NB4 (cell line): ENCODE measurements around the gene ANKRD18B.
"Not testable (repeated sequence)": the region's sequence is repeated elsewhere in the genome, so short reads cannot be mapped to it uniquely, and the experiment has no call there.

Experiments
- DNase-seq: peaks from one replicate; pipeline ENCODE4 v3.0.0; 2010; ENCODE audit warnings: low read depth
- H3K4me3 ChIP-seq: one replicate; pipeline ENCODE4 v1.5.1; 2011; ENCODE audit warnings: mild to moderate bottlenecking, low read depth, low read length, moderate library complexity
- MAX ChIP-seq: IDR thresholded peaks from 2 replicates; pipeline ENCODE4 v1.6.1; 2011; ENCODE audit warnings: low read depth, low read length
- MYC ChIP-seq: IDR thresholded peaks from 2 replicates; pipeline ENCODE4 v1.6.1; 2011; ENCODE audit warnings: low read depth, low read length
- POLR2A ChIP-seq: IDR thresholded peaks from 2 replicates; pipeline ENCODE4 v1.6.1; 2011; ENCODE audit warnings: mild to moderate bottlenecking; ENCODE audit not compliant: insufficient read length; ENCODE audit errors: extremely low read depth
- TF ChIP-seq, protein P1 (sequence below): IDR thresholded peaks from one replicate; pipeline ENCODE4 v1.5.1; 2012; ENCODE audit warnings: low read depth, low read length

Gene ANKRD18B

DNA sequence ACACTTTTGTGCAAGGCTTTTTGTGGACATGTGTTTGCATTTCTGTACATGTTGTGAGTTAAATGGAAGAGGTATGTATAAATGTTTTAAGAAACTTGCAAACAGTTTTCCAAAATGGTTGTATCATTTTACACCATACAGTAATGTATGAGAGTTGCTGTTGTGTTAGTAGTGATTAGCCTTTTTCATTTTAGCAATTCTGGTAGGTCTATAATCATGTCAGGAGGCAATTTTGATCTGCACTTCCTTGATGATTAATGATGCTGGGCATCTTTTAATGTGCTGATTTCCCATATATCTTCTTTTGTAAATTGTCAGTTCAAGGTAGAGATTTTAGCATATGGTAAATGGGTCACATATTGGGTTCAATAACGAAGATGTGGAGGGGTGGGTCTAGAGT lies 87.3 kb downstream of the ANKRD18B start:
- DNase-seq, result no peak
- no peak for TF ChIP-seq MYC
- no peak for TF ChIP-seq MAX
- TF ChIP-seq POLR2A, result no peak
- TF ChIP-seq, protein P1, sequence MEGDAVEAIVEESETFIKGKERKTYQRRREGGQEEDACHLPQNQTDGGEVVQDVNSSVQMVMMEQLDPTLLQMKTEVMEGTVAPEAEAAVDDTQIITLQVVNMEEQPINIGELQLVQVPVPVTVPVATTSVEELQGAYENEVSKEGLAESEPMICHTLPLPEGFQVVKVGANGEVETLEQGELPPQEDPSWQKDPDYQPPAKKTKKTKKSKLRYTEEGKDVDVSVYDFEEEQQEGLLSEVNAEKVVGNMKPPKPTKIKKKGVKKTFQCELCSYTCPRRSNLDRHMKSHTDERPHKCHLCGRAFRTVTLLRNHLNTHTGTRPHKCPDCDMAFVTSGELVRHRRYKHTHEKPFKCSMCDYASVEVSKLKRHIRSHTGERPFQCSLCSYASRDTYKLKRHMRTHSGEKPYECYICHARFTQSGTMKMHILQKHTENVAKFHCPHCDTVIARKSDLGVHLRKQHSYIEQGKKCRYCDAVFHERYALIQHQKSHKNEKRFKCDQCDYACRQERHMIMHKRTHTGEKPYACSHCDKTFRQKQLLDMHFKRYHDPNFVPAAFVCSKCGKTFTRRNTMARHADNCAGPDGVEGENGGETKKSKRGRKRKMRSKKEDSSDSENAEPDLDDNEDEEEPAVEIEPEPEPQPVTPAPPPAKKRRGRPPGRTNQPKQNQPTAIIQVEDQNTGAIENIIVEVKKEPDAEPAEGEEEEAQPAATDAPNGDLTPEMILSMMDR, result no peak
- no peak overlapping the region for H3K4me3 ChIP-seq

- DNase-seq, H3K4me3 ChIP-seq: not testable (repeated sequence)
These were observed 88.4 kb downstream of the ANKRD18B start for GRCh38 chr9:33612410-33612809.

GRCh38 chr9:33614001-33614687 lies 90.1 kb downstream of the ANKRD18B start:
- no peak overlapping the region for H3K4me3 ChIP-seq
- TF ChIP-seq, protein P1, result no peak
- TF ChIP-seq MAX, result no peak
- no peak for TF ChIP-seq MYC
- no peak for TF ChIP-seq POLR2A
- no peak for DNase-seq

- H3K4me3 ChIP-seq, DNase-seq: not testable (repeated sequence)
These were observed 94.3 kb downstream of the ANKRD18B start for GRCh38 chr9:33618370-33618769.

- DNase-seq, result peak; percentile 86
- no peak overlapping the region for H3K4me3 ChIP-seq
- no peak for TF ChIP-seq POLR2A
- no peak for TF ChIP-seq MYC
- no peak for TF ChIP-seq MAX
- TF ChIP-seq, protein P1, result no peak
These were observed 95.8 kb downstream of the ANKRD18B start for GRCh38 chr9:33619666-33620404.

DNA sequence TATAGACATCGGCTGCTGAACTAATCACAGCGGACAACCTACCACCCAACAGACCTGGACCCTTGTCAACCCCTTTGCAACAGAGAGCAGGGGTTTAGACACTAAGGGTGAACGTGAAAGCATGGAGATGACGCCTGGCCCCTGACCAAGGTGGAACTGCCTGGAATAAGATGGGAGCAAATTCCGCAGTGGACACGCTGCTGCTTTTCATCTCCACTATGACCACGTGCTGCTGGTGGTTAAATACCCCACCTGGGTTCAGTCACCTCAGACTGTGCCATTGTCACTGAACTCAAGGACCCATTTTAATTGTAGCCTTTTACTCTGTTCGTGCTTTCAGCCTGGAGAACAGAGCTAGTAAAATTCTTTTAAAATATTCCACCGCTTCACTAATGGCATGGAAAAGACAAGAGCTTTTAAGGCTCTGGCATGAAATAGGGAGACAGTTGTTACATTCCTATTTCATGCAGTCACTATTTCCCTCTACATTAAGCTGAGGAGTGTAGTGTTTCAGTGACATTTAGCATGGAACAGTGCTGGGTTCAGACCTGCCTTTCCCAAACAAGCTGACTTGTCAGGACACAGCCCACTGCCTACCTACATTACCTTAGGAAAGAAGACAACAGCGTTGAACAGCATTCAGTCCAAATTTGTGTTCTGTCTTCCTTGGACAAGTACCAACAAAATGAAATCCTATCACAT lies 96.8 kb downstream of the ANKRD18B start:
- no peak overlapping the region for H3K4me3 ChIP-seq
- DNase-seq, result no peak
- TF ChIP-seq, protein P1, result no peak
